Measurements from ENCODE around the gene SMIM29.
A peak's percentile ranks its signal among the peaks of the same experiment; 100 is the strongest.

SMIM29 gene

GRCh38 chr6:34223956-34224940 lies 24.6 kb downstream of the SMIM29 start:
- peak; percentile 91 for DNase-seq

- DNase-seq: no peak
Observed at GRCh38 chr6:34223381-34223955, 25.3 kb downstream of the SMIM29 start.

- DNase-seq: no peak
Observed at GRCh38 chr6:34218691-34219090, 30.1 kb downstream of the SMIM29 start.

GRCh38 chr6:34213772-34214171 lies 35.0 kb downstream of the SMIM29 start:
- DNase-seq: no peak

GRCh38 chr6:34207695-34208443 lies 40.9 kb downstream of the SMIM29 start:
- no peak for DNase-seq

- no peak for DNase-seq
Observed at GRCh38 chr6:34206726-34207125, 42.1 kb downstream of the SMIM29 start.

- no peak for DNase-seq
Observed at GRCh38 chr6:34205916-34206315, 42.9 kb downstream of the SMIM29 start.

- DNase-seq: no peak
Observed at GRCh38 chr6:34205466-34205865, 43.3 kb downstream of the SMIM29 start.

- DNase-seq: no peak
Observed at GRCh38 chr6:34204693-34205092, 44.1 kb downstream of the SMIM29 start.

GRCh38 chr6:34202329-34203201 lies 46.2 kb downstream of the SMIM29 start:
- DNase-seq: no peak

GRCh38 chr6:34201455-34202107 lies 47.2 kb downstream of the SMIM29 start:
- DNase-seq: no peak

GRCh38 chr6:34200340-34200971 lies 48.4 kb downstream of the SMIM29 start:
- no peak for DNase-seq

- DNase-seq: no peak
Observed at GRCh38 chr6:34196833-34197195, 52.0 kb downstream of the SMIM29 start.

Data from activated CD4-positive, alpha-beta T cell treated with anti-CD3 and anti-CD28 coated beads for 1 hour (primary cell).